Gastrocnemius medialis (tissue), 4 donors: ENCODE measurements around the gene GUCY2C.

ENCODE experiments used
- CTCF ChIP-seq, 5 experiments: fragments of 450-650 bp in 3 of 5; fragments of 200-600 bp in 2 of 5; sonication (generic) in 2 of 5; IDR thresholded peaks in 4 of 5; conservative IDR thresholded peaks in 1 of 5; 1 replicate in 4 of 5; 2 replicates in 1 of 5; pipeline ENCODE4 v1.5.1; 2016 to 2019; ENCODE audit warnings: antibody characterized with exemption in 5 of 5, mild to moderate bottlenecking in 3 of 5, moderate library complexity in 3 of 5
- POLR2A ChIP-seq, 2 donors: fragments of 450-650 bp; IDR thresholded peaks; one replicate each; pipeline ENCODE4 v1.6.1; 2017; ENCODE audit warnings: antibody characterized with exemption in 2 of 2, mild to moderate bottlenecking in 2 of 2, moderate library complexity in 2 of 2

GRCh38 chr12:14650789-14651188, 45.6 kb downstream of the GUCY2C start:
- TF ChIP-seq CTCF (IDR thresholded peaks at IDR 0.05 in 4 of 5, conservative IDR thresholded peaks at IDR 0.05 in 1 of 5) (no peak), POLR2A (IDR thresholded peaks at IDR 0.05) (no peak)
